Mesenchymal stem cell (in vitro differentiated cells and primary cell): ENCODE measurements around the gene KIAA0232.
A peak's percentile ranks its signal among the peaks of the same experiment; 100 is the strongest.
"Not testable (repeated sequence)": the region's sequence is repeated elsewhere in the genome, so short reads cannot be mapped to it uniquely, and the experiment has no call there.

ENCODE experiments used
- DNase-seq: peaks from one replicate; pipeline ENCODE4 v3.0.0-alpha.2; 2013
- H2AFZ ChIP-seq: one replicate; pipeline ENCODE4 v1.6.1; 2013; ENCODE audit warnings: low read depth, mild to moderate bottlenecking, control low read depth, inconsistent platforms, low read length, moderate library complexity
- H2AK5ac ChIP-seq: 2 replicates; pipeline ENCODE4 v1.6.1; 2013; ENCODE audit warnings: low read length, moderate library complexity, mild to moderate bottlenecking, inconsistent platforms; ENCODE audit not compliant: severe bottlenecking
- H2BK120ac ChIP-seq: one replicate; pipeline ENCODE4 v1.6.1; 2013; ENCODE audit warnings: low read depth, mild to moderate bottlenecking, inconsistent platforms, low read length, moderate library complexity
- H2BK12ac ChIP-seq, 2 experiments: one replicate each; pipeline ENCODE4 v1.6.1; 2013; ENCODE audit warnings: inconsistent platforms in 2 of 2, low read length in 2 of 2, mild to moderate bottlenecking in 2 of 2, moderate library complexity in 2 of 2, control low read depth in 1 of 2
- H2BK15ac ChIP-seq: one replicate; pipeline ENCODE4 v1.6.1; 2013; ENCODE audit warnings: mild to moderate bottlenecking, low read depth, inconsistent platforms; ENCODE audit not compliant: poor library complexity, severe bottlenecking
- H2BK5ac ChIP-seq: 2 replicates; pipeline ENCODE4 v1.6.1; 2013; ENCODE audit warnings: low read depth, mild to moderate bottlenecking, low read length, control low read depth, inconsistent platforms; ENCODE audit not compliant: poor library complexity, severe bottlenecking
- H3K14ac ChIP-seq, 2 experiments: one replicate each; pipeline ENCODE4 v1.6.1; 2013; ENCODE audit warnings: inconsistent platforms in 2 of 2, low read length in 2 of 2, control low read depth in 1 of 2, mild to moderate bottlenecking in 1 of 2, moderate library complexity in 1 of 2
- H3K18ac ChIP-seq, 2 experiments: one replicate each; pipeline ENCODE4 v1.6.1; 2013; ENCODE audit warnings: inconsistent platforms in 2 of 2, low read length in 2 of 2, control low read depth in 1 of 2, low read depth in 1 of 2, mild to moderate bottlenecking in 1 of 2
- H3K23ac ChIP-seq, 2 experiments: one replicate each; pipeline ENCODE4 v1.6.1; 2013; ENCODE audit warnings: inconsistent platforms in 2 of 2, low read length in 2 of 2, mild to moderate bottlenecking in 2 of 2, moderate library complexity in 2 of 2, control low read depth in 1 of 2
- H3K27ac ChIP-seq: 2 replicates; pipeline ENCODE4 v1.5.1; 2013; ENCODE audit warnings: mild to moderate bottlenecking, moderate library complexity, low read length, control low read depth, inconsistent platforms; ENCODE audit not compliant: poor library complexity, severe bottlenecking
- H3K27me3 ChIP-seq, 2 experiments: 2 replicates each; pipeline versions ENCODE4 v1.6.1 to v1.7.0; 2013; ENCODE audit warnings: low read length in 2 of 2, mild to moderate bottlenecking in 2 of 2, moderate library complexity in 2 of 2, control low read depth in 1 of 2, inconsistent platforms in 1 of 2; ENCODE audit not compliant: control insufficient read depth in 1 of 2, insufficient read depth in 1 of 2
- H3K36me3 ChIP-seq, 2 experiments: 2 replicates each; pipeline versions ENCODE4 v1.6.1 to v1.7.0; 2013; ENCODE audit warnings: low read length in 2 of 2, control low read depth in 1 of 2, inconsistent platforms in 1 of 2, low read depth in 1 of 2, mild to moderate bottlenecking in 1 of 2; ENCODE audit not compliant: insufficient read depth in 2 of 2, control insufficient read depth in 1 of 2
- H3K4ac ChIP-seq, 2 experiments: one replicate each; pipeline ENCODE4 v1.6.1; 2013; ENCODE audit warnings: inconsistent platforms in 2 of 2, low read length in 2 of 2, mild to moderate bottlenecking in 2 of 2, moderate library complexity in 2 of 2, control low read depth in 1 of 2, low read depth in 1 of 2
- H3K4me1 ChIP-seq: 2 replicates; pipeline ENCODE4 v1.6.1; 2013; ENCODE audit warnings: low read depth, low read length, control low read depth; ENCODE audit not compliant: control insufficient read depth, insufficient read depth
- H3K4me2 ChIP-seq: 2 replicates; pipeline ENCODE4 v1.6.1; 2013; ENCODE audit warnings: low read length, mild to moderate bottlenecking, inconsistent platforms; ENCODE audit not compliant: poor library complexity, severe bottlenecking
- H3K4me3 ChIP-seq, 2 experiments: 2 replicates each; pipeline versions ENCODE4 v1.5.1 to v1.7.0; 2013; ENCODE audit warnings: low read length in 2 of 2, mild to moderate bottlenecking in 2 of 2, control low read depth in 1 of 2, low read depth in 1 of 2; ENCODE audit not compliant: insufficient read depth in 1 of 2
- H3K79me1 ChIP-seq: replicated peaks from 2 replicates; pipeline ENCODE4 v1.6.1; 2013; ENCODE audit warnings: mild to moderate bottlenecking, control low read depth, low read length, inconsistent platforms; ENCODE audit not compliant: poor library complexity, severe bottlenecking
- H3K9ac ChIP-seq: 2 replicates; pipeline ENCODE4 v1.7.0; 2013; ENCODE audit warnings: mild to moderate bottlenecking, low read length, moderate library complexity
- H3K9me3 ChIP-seq: 2 replicates; pipeline ENCODE4 v1.7.0; 2013; ENCODE audit warnings: mild to moderate bottlenecking, low read length; ENCODE audit not compliant: control insufficient read depth
- H4K8ac ChIP-seq: one replicate; pipeline ENCODE4 v1.6.1; 2013; ENCODE audit warnings: inconsistent platforms, mild to moderate bottlenecking, low read length, moderate library complexity
- H4K91ac ChIP-seq: one replicate; pipeline ENCODE4 v1.6.1; 2013; ENCODE audit warnings: mild to moderate bottlenecking, low read length, inconsistent platforms
- WGBS: methylation state at CpG from one replicate; pipeline ENCODE4 v1.1.7; 2013; ENCODE audit warnings: mixed read lengths; 5-methylcytosine and 5-hydroxymethylcytosine counted together

KIAA0232 gene

DNA sequence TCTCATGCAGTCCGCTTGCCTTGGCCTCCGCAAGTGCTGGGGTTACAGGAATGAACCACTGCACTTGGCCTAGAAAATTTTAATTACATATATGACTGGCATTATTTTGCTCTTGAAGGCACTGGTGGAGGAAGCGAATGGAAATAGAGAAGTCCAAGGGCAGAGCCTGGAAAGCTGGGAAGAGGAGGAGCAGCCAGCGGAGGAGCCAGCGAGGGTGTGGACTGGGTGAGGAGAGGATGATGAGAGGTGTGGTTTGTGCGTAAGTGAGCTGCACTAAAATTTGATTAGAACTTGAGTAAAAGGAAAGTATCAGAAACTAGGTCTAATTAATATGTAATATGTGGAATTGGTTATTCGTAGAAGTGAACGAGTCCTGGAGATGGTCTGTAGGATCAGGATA lies 13.3 kb downstream of the KIAA0232 start:
- DNase-seq = no peak
- Histone ChIP-seq H2BK5ac (no peak overlapping the region), H4K91ac (no peak overlapping the region), H3K27ac (no peak overlapping the region), H3K9me3 (no peaks in the 10 kb centered on the region), H4K8ac (no peak overlapping the region), H2BK12ac (no peak overlapping the region), H2BK15ac (no peak overlapping the region), H3K27me3 (no peaks in the 10 kb centered on the region), H3K14ac (no peak overlapping the region), H3K4me1 (peaks cover 3% of the 10 kb centered on the region), H3K18ac (no peak overlapping the region), H2AK5ac (no peak overlapping the region), H3K4me3 (no peak overlapping the region), H3K4ac (no peak overlapping the region), H2AFZ (no peak overlapping the region), H2BK120ac (no peak overlapping the region), H3K4me2 (no peak overlapping the region), H3K23ac (no peak overlapping the region), H3K36me3 (peaks cover 4 to 13% of the 10 kb centered on the region in 2 experiments), H3K79me1 (peaks cover 2% of the 10 kb centered on the region), H3K9ac (no peak overlapping the region)
- WGBS = over 99% methylated on average over 8 of the region's 8 CpGs

DNA sequence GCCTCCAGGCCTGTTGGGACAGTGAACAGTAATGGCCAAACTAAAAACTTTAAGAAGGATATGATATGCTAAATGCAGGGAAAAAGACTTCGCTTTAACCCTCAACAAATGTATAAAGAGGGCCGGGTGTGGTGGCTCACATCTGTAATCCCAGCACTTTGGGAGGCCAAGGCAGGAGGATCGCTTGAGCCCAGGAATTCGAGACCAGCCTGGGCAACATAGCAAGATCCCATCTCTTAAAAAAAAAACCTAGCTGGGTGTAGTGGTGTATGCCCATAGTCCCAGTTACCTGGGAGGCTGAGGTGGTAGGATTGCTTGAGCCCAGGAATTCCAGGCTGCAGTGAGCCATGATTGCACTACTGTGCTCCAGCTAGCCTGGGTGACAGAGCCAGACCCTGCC lies 14.8 kb downstream of the KIAA0232 start:
- WGBS = 96% methylated on average over 2 of the region's 4 CpGs
- H4K91ac ChIP-seq, DNase-seq: not testable (repeated sequence)

GRCh38 chr4:6799091-6799490 lies 16.6 kb downstream of the KIAA0232 start:
- Histone ChIP-seq H2BK5ac (no peak overlapping the region), H3K4ac (no peak overlapping the region), H3K14ac (no peak overlapping the region), H2AK5ac (no peak overlapping the region), H3K9me3 (no peaks in the 10 kb centered on the region), H3K18ac (no peak overlapping the region), H3K4me1 (peaks cover 7% of the 10 kb centered on the region), H3K79me1 (peaks cover 8% of the 10 kb centered on the region), H2AFZ (no peak overlapping the region), H4K8ac (no peak overlapping the region), H3K9ac (no peak overlapping the region), H3K23ac (no peak overlapping the region), H3K27ac (no peak overlapping the region), H3K36me3 (peaks cover 6 to 7% of the 10 kb centered on the region in 2 experiments), H3K27me3 (no peaks in the 10 kb centered on the region), H2BK12ac (no peak overlapping the region), H4K91ac (no peak overlapping the region), H2BK120ac (no peak overlapping the region), H3K4me2 (no peak overlapping the region), H2BK15ac (no peak overlapping the region), H3K4me3 (no peak overlapping the region)
- 100% methylated on average over 3 of the region's 3 CpGs for WGBS
- no peak for DNase-seq

More for the DNA sequence above, 14.8 kb downstream of the KIAA0232 start:
- H3K9ac ChIP-seq, H3K4ac ChIP-seq, H3K4me2 ChIP-seq, H3K27me3 ChIP-seq, H2AFZ ChIP-seq, H2AK5ac ChIP-seq, H4K8ac ChIP-seq, H2BK120ac ChIP-seq, H3K14ac ChIP-seq, H2BK5ac ChIP-seq, H3K79me1 ChIP-seq, H3K9me3 ChIP-seq, H2BK12ac ChIP-seq, H2BK15ac ChIP-seq, H3K18ac ChIP-seq, H3K4me3 ChIP-seq, H3K36me3 ChIP-seq, H3K23ac ChIP-seq, H3K27ac ChIP-seq, H3K4me1 ChIP-seq: not testable (repeated sequence)

DNA sequence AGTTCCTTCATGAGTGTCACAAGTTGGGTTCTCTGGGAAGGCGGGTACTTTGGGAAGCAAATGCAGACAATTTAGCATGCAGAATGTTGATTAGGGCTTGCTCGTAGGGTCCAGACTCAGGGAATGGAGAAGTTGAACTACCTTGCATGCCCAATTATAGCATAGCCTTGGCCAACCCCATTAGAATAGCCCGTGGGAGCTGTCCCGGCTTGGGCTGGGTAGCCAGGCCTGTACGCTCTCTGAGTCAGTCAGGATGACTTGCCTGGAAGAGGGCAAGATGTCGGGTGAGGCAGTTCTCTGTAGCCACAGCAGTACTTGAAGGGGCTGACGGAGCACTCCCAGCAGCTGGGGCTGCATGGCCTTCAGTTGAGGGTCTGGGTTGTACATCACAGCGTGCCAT lies 19.5 kb downstream of the KIAA0232 start:
- WGBS = 95% methylated on average over 6 of the region's 8 CpGs
- no peak overlapping the region for H3K27ac ChIP-seq

More for the DNA sequence above, 19.5 kb downstream of the KIAA0232 start:
- Histone ChIP-seq H3K23ac (no peak overlapping the region), H3K79me1 (peaks cover 10% of the 10 kb centered on the region), H3K4ac (no peak overlapping the region), H3K4me1 (peaks cover 7% of the 10 kb centered on the region), H3K14ac (no peak overlapping the region), H2BK120ac (no peak overlapping the region), H3K4me3 (no peak overlapping the region), H3K36me3 (peaks cover 3 to 6% of the 10 kb centered on the region in 2 experiments), H4K91ac (peak overlapping the region; percentile 0), H2AFZ (no peak overlapping the region), H3K4me2 (no peak overlapping the region), H3K9ac (no peak overlapping the region), H3K27me3 (no peaks in the 10 kb centered on the region), H3K9me3 (no peaks in the 10 kb centered on the region), H2BK5ac (no peak overlapping the region), H2BK12ac (no peak overlapping the region), H2BK15ac (no peak overlapping the region), H4K8ac (no peak overlapping the region), H3K18ac (no peak overlapping the region), H2AK5ac (no peak overlapping the region)
- no peak for DNase-seq
